Motor neuron (in vitro differentiated cells): ENCODE data around the gene CTNNA2. TPM values are rescaled to one million over a fixed set of nuclear protein-coding genes. Genes with fewer than 3 reads are reported as not detected.

ENCODE experiments used
- ATAC-seq, 8 experiments: fragments of 200-7000 bp; cut with Tn5 transposase; replicated peaks in 6 of 8; 2 replicates each; pipeline ENCODE4 v1.8.0; 2021; ENCODE audit warnings: mild to moderate bottlenecking in 8 of 8, moderate library complexity in 8 of 8
- H3K27ac ChIP-seq, 2 donors: fragments of 250-450 bp; sonication (Bioruptor Pico); 2 replicates each; pipeline ENCODE4 v1.9.0; 2021; ENCODE audit warnings: antibody characterized with exemption in 2 of 2, mild to moderate bottlenecking in 2 of 2, moderate library complexity in 1 of 2
- H3K4me1 ChIP-seq, 2 donors: fragments of 250-450 bp; sonication (Bioruptor Pico); replicated peaks in 1 of 2; 2 replicates each; pipeline ENCODE4 v1.6.1; 2021; ENCODE audit warnings: antibody characterized with exemption in 2 of 2, mild to moderate bottlenecking in 2 of 2, moderate library complexity in 1 of 2
- H3K4me3 ChIP-seq, 5 donors: fragments of 250-450 bp; sonication (Bioruptor Pico); 2 replicates each; pipeline ENCODE4 v1.9.0; 2021; ENCODE audit warnings: antibody characterized with exemption in 5 of 5, mild to moderate bottlenecking in 5 of 5, moderate library complexity in 4 of 5
- WGBS, 10 experiments: fragments of 450-650 bp; shearing (Covaris generic); methylation state at CpG; one replicate each; pipeline ENCODE4 v1.0.0; 2022; 5-methylcytosine and 5-hydroxymethylcytosine counted together
- in situ Hi-C, 9 experiments: fragments of 400-800 bp; cut with MboI; loops; one replicate each; pipeline ENCODE4 v1.15.0; 2021; ENCODE audit warnings: low sequenced_read_pairs in 9 of 9, low pct_unique_long_range_greater_than_20kb in 2 of 9; ENCODE audit not compliant: unreplicated experiment in 9 of 9
- total RNA-seq, 8 experiments: library from RNA; unstranded; fragments of 300-600 nt; gene quantifications; 2 replicates each; pipeline versions ENCODE4 v1.2.3 to v1.2.4, GENCODE V29; 2022

The CTNNA2 gene
- total RNA-seq, 8 experiments from 2014 or later: 0.81 to 127 (median 56.5) TPM

- in situ Hi-C loops: no loop called here
- WGBS, 10 experiments: 19 to 100% (median 67%) methylated on average over 2 to 6 of the region's 6 CpGs; no CpG with 5 or more reads in 2 of the 10 experiments
- H3K27ac ChIP-seq: no peak overlapping the region
- no peak overlapping the region for H3K4me3 ChIP-seq
- ATAC-seq: no peak
- peaks cover 0 to 14% of the 10 kb centered on the region in 2 donors for H3K4me1 ChIP-seq
Measured at GRCh38 chr2:79621252-79621651, 108.4 kb downstream of the CTNNA2 start.

- Histone ChIP-seq H3K4me1 (peaks cover 0 to 14% of the 10 kb centered on the region in 2 donors), H3K4me3 (no peak overlapping the region), H3K27ac (no peak overlapping the region)
- no peak for ATAC-seq
- 0 to 100% (median 72%) methylated on average over 1 of the region's 1 CpG; no CpG with 5 or more reads in 2 of the 10 experiments for WGBS, 10 experiments
- in situ Hi-C loops: no loop called here
Measured at GRCh38 chr2:79621755-79622154, 108.9 kb downstream of the CTNNA2 start.

- WGBS, 10 experiments: 0 to 100% (median 54%) methylated on average over 1 to 3 of the region's 3 CpGs; no CpG with 5 or more reads in 4 of the 10 experiments
- peak in 3 of 8 experiments; percentile 35 to 44 (median 38) for ATAC-seq
- H3K27ac ChIP-seq: no peak overlapping the region
Measured at GRCh38 chr2:79622508-79622907, 109.7 kb downstream of the CTNNA2 start.

GRCh38 chr2:79627237-79627636 is 114.4 kb downstream of the CTNNA2 start:
- Histone ChIP-seq H3K27ac (no peak overlapping the region), H3K4me3 (no peak overlapping the region), H3K4me1 (peaks cover 0 to 4% of the 10 kb centered on the region in 2 donors)
- ATAC-seq: no peak
- WGBS, 10 experiments: 10 to 98% (median 73%) methylated on average over 1 to 5 of the region's 5 CpGs
- in situ Hi-C loops: no loop called here

More at GRCh38 chr2:79622508-79622907, 109.7 kb downstream of the CTNNA2 start:
- in situ Hi-C loops: no loop called here
- Histone ChIP-seq H3K4me3 (no peak overlapping the region), H3K4me1 (peaks cover 0 to 14% of the 10 kb centered on the region in 2 donors)

GRCh38 chr2:79630060-79630459 is 117.2 kb downstream of the CTNNA2 start:
- 24 to 100% (median 83%) methylated on average over 1 to 3 of the region's 3 CpGs; no CpG with 5 or more reads in 2 of the 10 experiments for WGBS, 10 experiments
- ATAC-seq: peak in 1 of 8 experiments; percentile 63
- no peak overlapping the region for H3K4me3 ChIP-seq
- H3K27ac ChIP-seq: no peak overlapping the region
- in situ Hi-C loops: no loop called here
- peaks cover 0 to 9% of the 10 kb centered on the region in 2 donors for H3K4me1 ChIP-seq

GRCh38 chr2:79630972-79631557 is 118.2 kb downstream of the CTNNA2 start:
- Histone ChIP-seq H3K27ac (no peak overlapping the region), H3K4me1 (peaks cover 0 to 9% of the 10 kb centered on the region in 2 donors), H3K4me3 (no peak overlapping the region)
- WGBS, 10 experiments: 11 to 95% (median 66%) methylated on average over 2 to 7 of the region's 7 CpGs; no CpG with 5 or more reads in 1 of the 10 experiments
- in situ Hi-C loops: no loop called here
- ATAC-seq: peak in 4 of 8 experiments; percentile 12 to 50 (median 40)

GRCh38 chr2:79638410-79638809 is 125.6 kb downstream of the CTNNA2 start:
- ATAC-seq: peak in 6 of 8 experiments; percentile 68 to 93 (median 86)
- in situ Hi-C loops: no loop called here

GRCh38 chr2:79638954-79639353 is 126.1 kb downstream of the CTNNA2 start:
- ATAC-seq: peak in 4 of 8 experiments; percentile 23 to 76 (median 50)
- H3K27ac ChIP-seq: no peak overlapping the region
- in situ Hi-C loops: no loop called here
- 0 to 83% (median 30%) methylated on average over 1 to 2 of the region's 2 CpGs; no CpG with 5 or more reads in 1 of the 10 experiments for WGBS, 10 experiments
- H3K4me3 ChIP-seq: no peak overlapping the region
- H3K4me1 ChIP-seq: peaks cover 7 to 14% of the 10 kb centered on the region in 2 donors

More at GRCh38 chr2:79638410-79638809, 125.6 kb downstream of the CTNNA2 start:
- H3K4me1 ChIP-seq: peaks cover 7 to 19% of the 10 kb centered on the region in 2 donors
- no peak overlapping the region for H3K4me3 ChIP-seq
- 0 to 71% (median 49%) methylated on average over 1 to 3 of the region's 3 CpGs for WGBS, 10 experiments
- H3K27ac ChIP-seq: no peak overlapping the region

- in situ Hi-C loops: no loop called here
- H3K4me1 ChIP-seq: peaks cover 7 to 14% of the 10 kb centered on the region in 2 donors
- no peak for ATAC-seq
- 0 to 60% (median 0%) methylated on average over 1 to 2 of the region's 2 CpGs; no CpG with 5 or more reads in 1 of the 10 experiments for WGBS, 10 experiments
- H3K27ac ChIP-seq: no peak overlapping the region
- H3K4me3 ChIP-seq: no peak overlapping the region
Measured at GRCh38 chr2:79640001-79640400, 127.2 kb downstream of the CTNNA2 start.

- WGBS, 10 experiments: 7 to 100% (median 79%) methylated on average over 1 to 2 of the region's 3 CpGs; no CpG with 5 or more reads in 3 of the 10 experiments
- H3K27ac ChIP-seq: no peak overlapping the region
- ATAC-seq: no peak
- H3K4me3 ChIP-seq: no peak overlapping the region
- in situ Hi-C loops: no loop called here
- H3K4me1 ChIP-seq: peaks cover 3% of the 10 kb centered on the region in 2 donors
Measured at GRCh38 chr2:79649531-79649930, 136.7 kb downstream of the CTNNA2 start.

- H3K4me1 ChIP-seq: peaks cover 0 to 6% of the 10 kb centered on the region in 2 donors
- peak in 1 of 8 experiments; percentile 28 for ATAC-seq
- no peak overlapping the region for H3K4me3 ChIP-seq
- in situ Hi-C loops: loop anchor here in 1 of 9 experiments (10.0 kb wide), 1 partner anchor 194 kb away; no protein-coding TSS in a partner anchor
- no peak overlapping the region for H3K27ac ChIP-seq
Measured at GRCh38 chr2:79660557-79660956, 147.7 kb downstream of the CTNNA2 start.

- H3K4me3 ChIP-seq: no peak overlapping the region
- WGBS, 10 experiments: 0 to 100% (median 79%) methylated on average over 1 to 2 of the region's 2 CpGs; no CpG with 5 or more reads in 2 of the 10 experiments
- ATAC-seq: peak in 4 of 8 experiments; percentile 48 to 72 (median 57)
- in situ Hi-C loops: loop anchor here in 1 of 9 experiments (10.0 kb wide), 1 partner anchor 190 kb away; no protein-coding TSS in a partner anchor
- H3K27ac ChIP-seq: no peak overlapping the region
- H3K4me1 ChIP-seq: peaks cover 0 to 6% of the 10 kb centered on the region in 2 donors
Measured at GRCh38 chr2:79665091-79665490, 152.2 kb downstream of the CTNNA2 start.

- Histone ChIP-seq H3K27ac (no peak overlapping the region), H3K4me1 (peaks cover 0 to 6% of the 10 kb centered on the region in 2 donors), H3K4me3 (no peak overlapping the region)
- 0 to 95% (median 83%) methylated on average over 3 to 4 of the region's 4 CpGs; no CpG with 5 or more reads in 1 of the 10 experiments for whole genome bisulfite sequencing, 10 experiments
- in situ Hi-C loops: loop anchor here in 1 of 9 experiments (10.0 kb wide), 1 partner anchor 188 kb away; no protein-coding TSS in a partner anchor
- no peak for ATAC-seq
Measured at GRCh38 chr2:79666430-79666829, 153.6 kb downstream of the CTNNA2 start.
